Gastroesophageal sphincter (tissue), 4 donors: ENCODE results near the gene MINDY3. TPM values are rescaled to one million over a fixed set of nuclear protein-coding genes. Genes with fewer than 3 reads are reported as not detected.

Source experiments
- ATAC-seq: fragments of 150-250 bp; one replicate; pipeline ENCODE4 v1.9.1; 2016; ENCODE audit warnings: mild to moderate bottlenecking, moderate library complexity
- H3K27ac ChIP-seq, 4 donors: fragments of 200-600 bp; sonication (generic) in 3 of 4; 1 replicate in 3 of 4; 2 replicates in 1 of 4; pipeline ENCODE4 v1.5.1; 2016 to 2019
- H3K27me3 ChIP-seq: fragments of 200-600 bp; sonication (generic); one replicate; pipeline ENCODE4 v1.5.1; 2019
- H3K36me3 ChIP-seq, 2 donors: fragments of 200-600 bp; sonication (generic); one replicate each; pipeline ENCODE4 v1.5.1; 2019; ENCODE audit warnings: control low read depth in 1 of 2
- H3K4me1 ChIP-seq, 3 donors: fragments of 200-600 bp; sonication (generic); 1 replicate in 2 of 3; 2 replicates in 1 of 3; pipeline ENCODE4 v1.5.1; 2016 to 2019; ENCODE audit warnings: control low read depth in 2 of 3
- H3K4me3 ChIP-seq, 2 donors: fragments of 200-600 bp; sonication (generic); one replicate each; pipeline ENCODE4 v1.5.1; 2019; ENCODE audit warnings: mild to moderate bottlenecking in 1 of 2, moderate library complexity in 1 of 2
- H3K9me3 ChIP-seq, 3 donors: fragments of 200-600 bp; sonication (generic); one replicate each; pipeline ENCODE4 v1.5.1; 2017 to 2019; ENCODE audit warnings: control low read depth in 2 of 3
- EP300 ChIP-seq: sonication (generic); formaldehyde crosslinking; IDR thresholded peaks from one replicate; pipeline ENCODE4 v1.6.1; 2017; ENCODE audit warnings: antibody characterized with exemption, mild to moderate bottlenecking
- POLR2A ChIP-seq, 2 donors: fragments of 450-650 bp; IDR thresholded peaks; one replicate each; pipeline ENCODE4 v1.6.1; 2017; ENCODE audit warnings: antibody characterized with exemption in 2 of 2, mild to moderate bottlenecking in 2 of 2, moderate library complexity in 1 of 2
- POLR2AphosphoS5 ChIP-seq: sonication (generic); formaldehyde crosslinking; IDR thresholded peaks from one replicate; pipeline ENCODE4 v1.6.1; 2017; ENCODE audit warnings: antibody characterized with exemption
- WGBS, 2 donors: methylation state at CpG; one replicate each; pipeline ENCODE4 v1.1.5; 2018; ENCODE audit warnings: low coverage in 1 of 2; 5-methylcytosine and 5-hydroxymethylcytosine counted together
- total RNA-seq, 4 donors: library from RNA; depleted of rRNA; stranded (reverse); fragments of >200 nt; gene quantifications; one replicate each; pipeline ENCODE4 v1.1.0, GENCODE V29; 2016
- TF ChIP-seq, protein P1 (sequence below), 4 experiments: fragments of 200-600 bp in 2 of 4; fragments of 450-650 bp in 2 of 4; sonication (generic) in 1 of 4; IDR thresholded peaks; one replicate each; pipeline ENCODE4 v1.5.1; 2017 to 2019; ENCODE audit warnings: antibody characterized with exemption in 4 of 4, mild to moderate bottlenecking in 2 of 4, moderate library complexity in 2 of 4

Gene MINDY3
- total RNA-seq, 4 donors from 2014 or later = 21.8 to 93.6 (median 36.7) TPM

DNA sequence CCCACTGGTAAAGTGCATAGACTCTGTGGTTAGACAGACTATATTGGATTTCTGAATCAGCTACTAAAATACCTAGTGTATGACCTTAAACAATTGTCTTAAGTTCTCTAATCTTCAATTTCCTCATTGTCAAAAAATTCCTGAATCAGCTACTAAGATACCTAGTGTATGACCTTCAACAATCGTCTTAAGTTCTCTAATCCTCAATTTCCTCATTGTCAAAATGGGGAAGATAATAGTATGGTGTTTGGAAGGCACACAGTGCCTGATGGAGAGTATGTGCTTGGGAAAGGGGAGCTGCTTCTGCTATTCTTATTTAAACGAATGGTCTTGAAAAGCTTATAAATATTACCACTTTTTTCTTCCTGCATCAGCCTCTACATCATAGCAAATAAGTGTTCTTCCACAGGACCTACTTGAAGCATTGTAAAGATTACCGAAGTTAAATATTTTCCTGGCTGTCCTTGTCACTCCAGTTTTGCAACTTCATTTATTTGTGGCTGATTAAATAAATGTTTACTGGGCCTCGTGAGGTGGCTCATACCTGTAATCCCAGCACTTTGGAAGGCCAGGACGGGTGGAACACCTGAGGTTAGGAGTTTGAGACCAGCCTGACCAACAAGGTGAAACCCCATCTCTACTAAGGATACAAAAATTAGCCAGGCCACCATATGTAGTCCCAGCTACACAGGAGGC is 76.2 kb downstream of the MINDY3 start:
- peaks cover 0 to 20% of the 10 kb centered on the region in 2 donors for H3K36me3 ChIP-seq
- no peak overlapping the region for H3K4me3 ChIP-seq
- peaks cover 0 to 61% (median 10%) of the 10 kb centered on the region in 3 donors for H3K4me1 ChIP-seq
- peak overlapping the region in 1 of 4 donors; percentile 77 for H3K27ac ChIP-seq
- no peak for ATAC-seq
- WGBS, 2 donors = 79 to 80% methylated on average over 4 of the region's 5 CpGs
- H3K9me3 ChIP-seq = no peaks in the 10 kb centered on the region
- no peaks in the 10 kb centered on the region for H3K27me3 ChIP-seq
- TF ChIP-seq POLR2A (IDR thresholded peaks at IDR 0.05) = no peak
- TF ChIP-seq, protein P1, sequence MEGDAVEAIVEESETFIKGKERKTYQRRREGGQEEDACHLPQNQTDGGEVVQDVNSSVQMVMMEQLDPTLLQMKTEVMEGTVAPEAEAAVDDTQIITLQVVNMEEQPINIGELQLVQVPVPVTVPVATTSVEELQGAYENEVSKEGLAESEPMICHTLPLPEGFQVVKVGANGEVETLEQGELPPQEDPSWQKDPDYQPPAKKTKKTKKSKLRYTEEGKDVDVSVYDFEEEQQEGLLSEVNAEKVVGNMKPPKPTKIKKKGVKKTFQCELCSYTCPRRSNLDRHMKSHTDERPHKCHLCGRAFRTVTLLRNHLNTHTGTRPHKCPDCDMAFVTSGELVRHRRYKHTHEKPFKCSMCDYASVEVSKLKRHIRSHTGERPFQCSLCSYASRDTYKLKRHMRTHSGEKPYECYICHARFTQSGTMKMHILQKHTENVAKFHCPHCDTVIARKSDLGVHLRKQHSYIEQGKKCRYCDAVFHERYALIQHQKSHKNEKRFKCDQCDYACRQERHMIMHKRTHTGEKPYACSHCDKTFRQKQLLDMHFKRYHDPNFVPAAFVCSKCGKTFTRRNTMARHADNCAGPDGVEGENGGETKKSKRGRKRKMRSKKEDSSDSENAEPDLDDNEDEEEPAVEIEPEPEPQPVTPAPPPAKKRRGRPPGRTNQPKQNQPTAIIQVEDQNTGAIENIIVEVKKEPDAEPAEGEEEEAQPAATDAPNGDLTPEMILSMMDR (IDR thresholded peaks at IDR 0.05) = no peak
- no peak for TF ChIP-seq EP300
- TF ChIP-seq POLR2AphosphoS5 = no peak

DNA sequence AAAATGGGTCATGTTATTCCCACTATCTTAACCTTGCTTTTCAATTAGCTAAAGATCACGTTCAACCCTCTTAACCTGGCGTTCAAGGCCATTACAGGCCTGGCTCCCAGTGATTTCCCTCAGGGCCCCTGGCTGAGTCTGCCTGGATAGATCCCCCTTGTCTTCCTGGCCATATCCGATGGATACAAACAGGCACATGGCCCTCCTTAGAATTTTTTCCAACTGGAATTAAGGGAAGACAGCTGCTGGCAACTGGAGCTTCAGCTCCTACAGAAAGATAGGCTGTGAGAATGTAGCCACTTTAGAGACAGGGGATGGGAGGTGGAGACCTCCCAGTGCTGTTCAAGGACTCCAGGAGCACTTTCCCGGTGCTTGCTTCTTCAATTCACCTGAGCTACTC is 77.5 kb downstream of the MINDY3 start:
- Histone ChIP-seq H3K4me1 (peaks cover 0 to 59% (median 13%) of the 10 kb centered on the region in 3 donors), H3K27ac (peak overlapping the region in 1 of 4 donors; percentile 51), H3K36me3 (peaks cover 0 to 32% of the 10 kb centered on the region in 2 donors), H3K27me3 (no peaks in the 10 kb centered on the region), H3K9me3 (no peaks in the 10 kb centered on the region), H3K4me3 (no peak overlapping the region)
- TF ChIP-seq, protein P1 (IDR thresholded peaks at IDR 0.05) = no peak
- no peak for TF ChIP-seq POLR2AphosphoS5
- no peak for ATAC-seq
- 68 to 78% methylated on average over 4 of the region's 4 CpGs for WGBS, 2 donors

DNA sequence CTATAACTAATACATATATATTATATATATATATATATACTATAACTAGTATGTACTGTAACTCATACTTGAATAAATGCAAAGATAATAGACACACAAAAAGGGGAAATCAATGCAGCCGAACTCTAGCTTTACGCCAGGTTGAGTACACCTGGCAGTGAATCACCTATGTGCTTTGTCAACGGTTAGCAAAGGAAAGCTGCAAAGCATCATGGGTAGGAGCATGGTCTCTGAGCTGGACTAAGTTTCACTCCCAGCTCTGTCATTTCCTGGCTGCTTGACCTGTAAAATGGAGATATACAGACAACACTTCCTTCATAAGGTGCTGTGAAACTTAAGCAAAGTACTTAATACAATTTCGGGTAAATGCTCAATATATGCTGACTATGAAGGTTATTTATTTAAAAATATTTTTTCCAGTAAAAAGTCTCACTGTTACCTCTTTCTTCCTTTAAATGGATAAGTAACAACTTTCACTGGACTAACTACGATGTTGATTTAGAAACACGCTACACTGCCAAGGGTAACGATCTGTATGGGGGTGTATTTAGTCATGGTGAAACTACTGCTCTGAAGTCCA is 78.8 kb downstream of the MINDY3 start:
- H3K9me3 ChIP-seq = no peaks in the 10 kb centered on the region
- ATAC-seq = no peak
- TF ChIP-seq POLR2AphosphoS5 = no peak
- TF ChIP-seq, protein P1 (IDR thresholded peaks at IDR 0.05) = no peak
- TF ChIP-seq EP300 = no peak
- no peak for TF ChIP-seq POLR2A (IDR thresholded peaks at IDR 0.05)
- H3K36me3 ChIP-seq = peaks cover 0 to 42% of the 10 kb centered on the region in 2 donors
- H3K4me3 ChIP-seq = no peak overlapping the region
- 93 to 98% methylated on average over 7 of the region's 7 CpGs for WGBS, 2 donors
- H3K27ac ChIP-seq = no peak overlapping the region
- peaks cover 0 to 48% (median 5%) of the 10 kb centered on the region in 3 donors for H3K4me1 ChIP-seq
- H3K27me3 ChIP-seq = no peaks in the 10 kb centered on the region

DNA sequence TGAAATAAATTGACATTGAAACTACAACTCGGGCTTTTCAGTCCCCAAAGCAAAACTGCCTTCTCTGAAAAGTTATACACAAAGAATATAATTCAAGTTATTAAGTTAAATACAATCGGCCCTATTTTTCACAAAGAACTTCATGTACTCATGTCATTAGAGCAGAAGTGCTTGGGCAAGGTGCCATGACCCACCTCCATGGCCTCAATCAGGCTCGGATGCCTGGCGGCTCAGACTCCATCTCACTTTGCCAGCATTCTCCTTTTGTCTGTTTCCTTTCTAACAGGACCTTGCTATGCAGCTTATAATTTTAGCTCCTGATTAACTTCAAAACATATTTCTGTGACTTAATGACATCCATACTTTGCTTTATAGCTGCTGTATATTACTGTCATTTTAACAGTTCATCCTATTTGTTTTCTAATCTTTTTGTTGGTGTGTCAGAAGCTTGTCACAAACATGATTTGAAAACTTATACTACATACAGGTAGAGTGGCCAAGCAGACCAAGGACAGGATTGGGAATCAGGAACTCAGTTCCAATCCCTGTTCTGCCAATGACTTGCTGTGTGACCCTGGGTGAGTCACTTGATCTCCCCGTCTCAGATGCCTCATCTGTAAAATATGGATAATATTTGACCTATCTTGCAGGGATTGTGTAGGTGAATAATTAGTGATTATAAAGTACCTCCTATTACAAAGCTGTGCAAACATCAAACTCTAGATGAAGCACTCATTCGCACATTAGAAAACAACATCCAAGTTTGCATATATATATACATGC is 79.8 kb downstream of the MINDY3 start:
- peak; percentile 82 for ATAC-seq
- Histone ChIP-seq H3K4me1 (peaks cover 0 to 41% (median 5%) of the 10 kb centered on the region in 3 donors), H3K4me3 (peak overlapping the region in 1 of 2 donors; percentile 6), H3K27ac (peak overlapping the region; percentile 69 to 88 (median 76)), H3K27me3 (no peaks in the 10 kb centered on the region), H3K36me3 (peaks cover 0 to 35% of the 10 kb centered on the region in 2 donors), H3K9me3 (no peaks in the 10 kb centered on the region)
- WGBS, 2 donors = 27 to 41% methylated on average over 6 of the region's 6 CpGs
- no peak for TF ChIP-seq POLR2A (IDR thresholded peaks at IDR 0.05)
- TF ChIP-seq POLR2AphosphoS5 = peak; percentile 64
- TF ChIP-seq, protein P1 (IDR thresholded peaks at IDR 0.05) = no peak
- no peak for TF ChIP-seq EP300
